ENCODE results near the gene ADGRG3. TPM values are rescaled to one million over a fixed set of nuclear protein-coding genes. Genes with fewer than 3 reads are reported as not detected.

ADGRG3 gene
- total and polyA plus RNA-seq, 2 of the 13 experiments (the other 11 are each of a cell fraction or from before 2014, with no cell fraction given) = 2.7 to 11.8 TPM

DNA sequence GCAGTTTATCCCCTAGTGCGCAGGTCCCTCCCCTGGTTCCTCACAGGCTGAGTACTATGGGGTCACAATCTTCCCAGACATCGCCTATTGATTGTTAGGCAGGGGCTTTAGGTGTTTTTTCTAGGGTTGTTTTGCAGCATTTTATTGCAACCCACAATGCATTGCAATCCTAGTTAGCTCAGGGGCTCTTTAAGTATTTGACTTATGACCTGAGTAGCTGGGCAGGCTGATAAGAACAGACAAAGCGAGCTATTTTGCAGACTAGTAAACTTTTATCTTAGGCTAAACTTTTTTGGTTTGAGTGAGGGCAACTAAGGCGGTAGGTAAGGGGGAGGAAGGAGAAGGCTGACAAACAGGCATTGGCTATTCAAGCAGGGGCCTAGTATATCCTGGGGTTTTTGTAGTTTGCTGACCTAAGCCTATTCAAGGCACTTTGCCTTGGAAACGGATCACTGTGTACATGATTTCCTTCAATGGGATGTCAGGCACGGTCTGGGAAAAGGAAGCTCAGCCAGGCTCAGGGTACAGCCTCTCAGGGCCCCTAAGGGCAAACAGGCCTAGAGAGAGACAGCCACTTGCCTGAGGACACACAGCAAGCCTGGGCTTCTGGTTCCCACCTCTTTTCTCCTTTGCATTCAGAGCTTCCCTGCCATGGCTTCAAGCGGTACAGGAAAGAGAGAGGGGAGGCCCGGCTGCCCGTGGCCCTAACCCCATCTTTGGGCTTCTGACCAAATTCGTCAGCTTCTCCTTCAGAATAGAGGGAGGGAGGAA lies 32.9 kb downstream of the ADGRG3 start (continued):
- TF ChIP-seq ZNF121 (CRISPR knock-in tag; IDR thresholded peaks at IDR 0.05) (no peak), SIN3B (IDR thresholded peaks at IDR 0.05; ENCODE audit: low read length) (no peak), NFIC (IDR thresholded peaks at IDR 0.05; ENCODE audit: low read length) (no peak), ZNF670 (CRISPR knock-in tag; IDR thresholded peaks at IDR 0.05; ENCODE audit: borderline replicate concordance) (no peak), ZNF616 (CRISPR knock-in tag; IDR thresholded peaks at IDR 0.05; ENCODE audit: low read depth) (no peak), ZSCAN21 (CRISPR knock-in tag; IDR thresholded peaks at IDR 0.05; ENCODE audit: borderline replicate concordance) (no peak), SMARCC2 (IDR thresholded peaks at IDR 0.05) (no peak), ZNF777 (CRISPR knock-in tag; IDR thresholded peaks at IDR 0.05) (no peak), DPF2 (CRISPR knock-in tag; IDR thresholded peaks at IDR 0.05; ENCODE audit: borderline replicate concordance, low read depth) (no peak), KDM2A (CRISPR knock-in tag; IDR thresholded peaks at IDR 0.05; ENCODE audit: borderline replicate concordance, low read depth) (no peak), ARNT (IDR thresholded peaks at IDR 0.05) (no peak), GLI4 (CRISPR knock-in tag; IDR thresholded peaks at IDR 0.05; ENCODE audit: borderline replicate concordance) (no peak), YEATS2 (CRISPR knock-in tag; IDR thresholded peaks at IDR 0.05; ENCODE audit: borderline replicate concordance) (no peak), SP140L (CRISPR knock-in tag; IDR thresholded peaks at IDR 0.05; ENCODE audit: borderline replicate concordance) (no peak), HNF4A (CRISPR knock-in tag; IDR thresholded peaks at IDR 0.05) (no peak; the same call in 1 of the 2 replicates), TBX3 (IDR thresholded peaks at IDR 0.05; ENCODE audit: borderline replicate concordance) (no peak), ZNF839 (CRISPR knock-in tag; IDR thresholded peaks at IDR 0.05; ENCODE audit: borderline replicate concordance) (no peak)
- TF ChIP-seq, protein P1, sequence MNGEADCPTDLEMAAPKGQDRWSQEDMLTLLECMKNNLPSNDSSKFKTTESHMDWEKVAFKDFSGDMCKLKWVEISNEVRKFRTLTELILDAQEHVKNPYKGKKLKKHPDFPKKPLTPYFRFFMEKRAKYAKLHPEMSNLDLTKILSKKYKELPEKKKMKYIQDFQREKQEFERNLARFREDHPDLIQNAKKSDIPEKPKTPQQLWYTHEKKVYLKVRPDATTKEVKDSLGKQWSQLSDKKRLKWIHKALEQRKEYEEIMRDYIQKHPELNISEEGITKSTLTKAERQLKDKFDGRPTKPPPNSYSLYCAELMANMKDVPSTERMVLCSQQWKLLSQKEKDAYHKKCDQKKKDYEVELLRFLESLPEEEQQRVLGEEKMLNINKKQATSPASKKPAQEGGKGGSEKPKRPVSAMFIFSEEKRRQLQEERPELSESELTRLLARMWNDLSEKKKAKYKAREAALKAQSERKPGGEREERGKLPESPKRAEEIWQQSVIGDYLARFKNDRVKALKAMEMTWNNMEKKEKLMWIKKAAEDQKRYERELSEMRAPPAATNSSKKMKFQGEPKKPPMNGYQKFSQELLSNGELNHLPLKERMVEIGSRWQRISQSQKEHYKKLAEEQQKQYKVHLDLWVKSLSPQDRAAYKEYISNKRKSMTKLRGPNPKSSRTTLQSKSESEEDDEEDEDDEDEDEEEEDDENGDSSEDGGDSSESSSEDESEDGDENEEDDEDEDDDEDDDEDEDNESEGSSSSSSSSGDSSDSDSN (CRISPR knock-in tag; IDR thresholded peaks at IDR 0.05) = no peak
- TF ChIP-seq, protein P2, sequence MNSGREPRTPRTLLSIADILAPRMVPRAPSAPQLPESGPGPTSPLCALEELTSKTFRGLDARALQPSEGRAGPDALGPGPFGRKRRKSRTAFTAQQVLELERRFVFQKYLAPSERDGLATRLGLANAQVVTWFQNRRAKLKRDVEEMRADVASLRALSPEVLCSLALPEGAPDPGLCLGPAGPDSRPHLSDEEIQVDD (CRISPR knock-in tag; IDR thresholded peaks at IDR 0.05; ENCODE audit: borderline replicate concordance) = no peak
- TF ChIP-seq, protein P3, sequence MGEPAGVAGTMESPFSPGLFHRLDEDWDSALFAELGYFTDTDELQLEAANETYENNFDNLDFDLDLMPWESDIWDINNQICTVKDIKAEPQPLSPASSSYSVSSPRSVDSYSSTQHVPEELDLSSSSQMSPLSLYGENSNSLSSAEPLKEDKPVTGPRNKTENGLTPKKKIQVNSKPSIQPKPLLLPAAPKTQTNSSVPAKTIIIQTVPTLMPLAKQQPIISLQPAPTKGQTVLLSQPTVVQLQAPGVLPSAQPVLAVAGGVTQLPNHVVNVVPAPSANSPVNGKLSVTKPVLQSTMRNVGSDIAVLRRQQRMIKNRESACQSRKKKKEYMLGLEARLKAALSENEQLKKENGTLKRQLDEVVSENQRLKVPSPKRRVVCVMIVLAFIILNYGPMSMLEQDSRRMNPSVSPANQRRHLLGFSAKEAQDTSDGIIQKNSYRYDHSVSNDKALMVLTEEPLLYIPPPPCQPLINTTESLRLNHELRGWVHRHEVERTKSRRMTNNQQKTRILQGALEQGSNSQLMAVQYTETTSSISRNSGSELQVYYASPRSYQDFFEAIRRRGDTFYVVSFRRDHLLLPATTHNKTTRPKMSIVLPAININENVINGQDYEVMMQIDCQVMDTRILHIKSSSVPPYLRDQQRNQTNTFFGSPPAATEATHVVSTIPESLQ (CRISPR knock-in tag; conservative IDR thresholded peaks at IDR 0.05) = no peak
- TF ChIP-seq, protein P4, sequence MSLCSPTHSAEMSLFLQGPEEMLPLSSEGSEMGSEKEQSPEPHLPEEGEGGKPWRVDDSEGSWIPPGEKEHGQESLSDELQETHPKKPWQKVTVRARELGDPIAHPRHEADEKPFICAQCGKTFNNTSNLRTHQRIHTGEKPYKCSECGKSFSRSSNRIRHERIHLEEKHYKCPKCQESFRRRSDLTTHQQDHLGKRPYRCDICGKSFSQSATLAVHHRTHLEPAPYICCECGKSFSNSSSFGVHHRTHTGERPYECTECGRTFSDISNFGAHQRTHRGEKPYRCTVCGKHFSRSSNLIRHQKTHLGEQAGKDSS (CRISPR knock-in tag; IDR thresholded peaks at IDR 0.05; ENCODE audit: borderline replicate concordance, low read depth) = no peak
- TF ChIP-seq, protein P5, sequence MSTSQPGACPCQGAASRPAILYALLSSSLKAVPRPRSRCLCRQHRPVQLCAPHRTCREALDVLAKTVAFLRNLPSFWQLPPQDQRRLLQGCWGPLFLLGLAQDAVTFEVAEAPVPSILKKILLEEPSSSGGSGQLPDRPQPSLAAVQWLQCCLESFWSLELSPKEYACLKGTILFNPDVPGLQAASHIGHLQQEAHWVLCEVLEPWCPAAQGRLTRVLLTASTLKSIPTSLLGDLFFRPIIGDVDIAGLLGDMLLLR (CRISPR knock-in tag; IDR thresholded peaks at IDR 0.05) = peak; percentile 39; the same call in 1 of the 2 replicates

All from HepG2 (cell line).